Omental fat pad (tissue), 4 donors: ENCODE data around the gene MRPL36. TPM values are rescaled to one million over a fixed set of nuclear protein-coding genes. Genes with fewer than 3 reads are reported as not detected.

Experiments used
- ATAC-seq: fragments of 150-250 bp; one replicate; pipeline ENCODE4 v1.9.1; 2016; ENCODE audit warnings: mild to moderate bottlenecking, moderate library complexity; ENCODE audit not compliant: low FRiP score
- DNase-seq: peaks from one replicate; pipeline ENCODE4 v3.0.0-alpha.2; 2019; ENCODE audit warnings: low spot score
- total RNA-seq, 4 donors: library from RNA; depleted of rRNA; stranded (reverse); fragments of >200 nt; gene quantifications; one replicate each; pipeline ENCODE4 v1.1.0, GENCODE V29; 2016
- TF ChIP-seq, protein P1 (sequence below), 3 donors: fragments of 450-650 bp; IDR thresholded peaks; one replicate each; pipeline ENCODE4 v1.5.1; 2016 to 2017; ENCODE audit warnings: antibody characterized with exemption in 3 of 3, mild to moderate bottlenecking in 3 of 3, moderate library complexity in 2 of 3

MRPL36 gene
- total RNA-seq, 4 donors from 2014 or later = 16.1 to 57.5 (median 49.5) TPM

DNA sequence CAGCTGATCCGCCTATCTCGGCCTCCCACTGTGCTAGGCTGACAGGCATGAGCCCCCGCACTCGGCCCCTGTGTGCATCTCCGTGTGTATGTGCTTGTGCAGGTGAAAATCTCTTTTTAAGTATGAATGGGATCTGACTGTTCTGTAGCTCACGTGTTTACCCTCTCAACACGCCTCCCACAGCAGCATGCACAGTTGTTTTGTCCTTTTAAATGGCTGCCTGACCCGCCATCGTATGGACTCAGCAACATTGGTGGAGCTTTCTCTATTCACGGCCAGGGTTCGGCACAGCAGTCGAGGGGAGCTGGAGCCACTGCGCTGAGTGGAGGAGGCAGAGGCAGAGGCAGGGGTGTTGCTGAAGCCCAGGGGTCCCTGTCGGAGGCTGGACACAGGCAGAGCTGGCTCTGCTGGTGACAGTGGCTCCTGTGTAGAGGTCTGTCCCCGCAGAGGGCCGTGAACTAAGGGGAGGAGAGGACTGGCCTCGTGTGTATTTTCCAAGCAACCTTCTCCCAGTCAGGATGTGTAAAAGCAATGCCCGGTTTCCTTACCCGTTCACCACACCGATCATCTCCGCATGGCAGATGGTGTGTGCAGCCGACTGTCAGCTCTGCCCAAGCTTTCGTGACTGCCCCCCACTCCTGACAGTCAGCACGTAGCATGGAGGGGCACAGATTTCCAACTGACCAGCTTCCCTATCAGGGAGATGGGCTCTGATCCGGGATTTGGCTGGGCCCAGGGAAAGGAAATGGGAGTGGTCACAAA, 37.3 kb downstream of the MRPL36 start:
- DNase-seq (no peak), ATAC-seq (no peak)

DNA sequence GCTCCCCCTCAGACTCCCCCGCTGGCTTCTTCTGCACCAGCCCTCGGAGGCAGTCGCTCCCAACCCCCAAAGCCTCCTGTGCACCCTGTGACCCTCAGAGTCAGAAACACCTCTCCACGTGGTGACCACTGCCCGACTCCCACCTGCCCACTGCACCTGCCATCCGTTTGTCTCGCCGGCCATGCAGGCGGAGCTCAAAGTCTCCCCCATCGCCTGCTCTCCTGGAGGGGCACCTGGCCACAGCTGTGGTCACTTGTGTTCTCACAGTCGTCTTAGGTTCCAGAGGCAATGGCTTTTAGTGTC, 38.2 kb downstream of the MRPL36 start:
- TF ChIP-seq, protein P1, sequence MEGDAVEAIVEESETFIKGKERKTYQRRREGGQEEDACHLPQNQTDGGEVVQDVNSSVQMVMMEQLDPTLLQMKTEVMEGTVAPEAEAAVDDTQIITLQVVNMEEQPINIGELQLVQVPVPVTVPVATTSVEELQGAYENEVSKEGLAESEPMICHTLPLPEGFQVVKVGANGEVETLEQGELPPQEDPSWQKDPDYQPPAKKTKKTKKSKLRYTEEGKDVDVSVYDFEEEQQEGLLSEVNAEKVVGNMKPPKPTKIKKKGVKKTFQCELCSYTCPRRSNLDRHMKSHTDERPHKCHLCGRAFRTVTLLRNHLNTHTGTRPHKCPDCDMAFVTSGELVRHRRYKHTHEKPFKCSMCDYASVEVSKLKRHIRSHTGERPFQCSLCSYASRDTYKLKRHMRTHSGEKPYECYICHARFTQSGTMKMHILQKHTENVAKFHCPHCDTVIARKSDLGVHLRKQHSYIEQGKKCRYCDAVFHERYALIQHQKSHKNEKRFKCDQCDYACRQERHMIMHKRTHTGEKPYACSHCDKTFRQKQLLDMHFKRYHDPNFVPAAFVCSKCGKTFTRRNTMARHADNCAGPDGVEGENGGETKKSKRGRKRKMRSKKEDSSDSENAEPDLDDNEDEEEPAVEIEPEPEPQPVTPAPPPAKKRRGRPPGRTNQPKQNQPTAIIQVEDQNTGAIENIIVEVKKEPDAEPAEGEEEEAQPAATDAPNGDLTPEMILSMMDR (IDR thresholded peaks at IDR 0.05) = no peak
- no peak for DNase-seq
- ATAC-seq = no peak

More for the DNA sequence above, 37.3 kb downstream of the MRPL36 start:
- TF ChIP-seq, protein P1 (IDR thresholded peaks at IDR 0.05) = no peak

DNA sequence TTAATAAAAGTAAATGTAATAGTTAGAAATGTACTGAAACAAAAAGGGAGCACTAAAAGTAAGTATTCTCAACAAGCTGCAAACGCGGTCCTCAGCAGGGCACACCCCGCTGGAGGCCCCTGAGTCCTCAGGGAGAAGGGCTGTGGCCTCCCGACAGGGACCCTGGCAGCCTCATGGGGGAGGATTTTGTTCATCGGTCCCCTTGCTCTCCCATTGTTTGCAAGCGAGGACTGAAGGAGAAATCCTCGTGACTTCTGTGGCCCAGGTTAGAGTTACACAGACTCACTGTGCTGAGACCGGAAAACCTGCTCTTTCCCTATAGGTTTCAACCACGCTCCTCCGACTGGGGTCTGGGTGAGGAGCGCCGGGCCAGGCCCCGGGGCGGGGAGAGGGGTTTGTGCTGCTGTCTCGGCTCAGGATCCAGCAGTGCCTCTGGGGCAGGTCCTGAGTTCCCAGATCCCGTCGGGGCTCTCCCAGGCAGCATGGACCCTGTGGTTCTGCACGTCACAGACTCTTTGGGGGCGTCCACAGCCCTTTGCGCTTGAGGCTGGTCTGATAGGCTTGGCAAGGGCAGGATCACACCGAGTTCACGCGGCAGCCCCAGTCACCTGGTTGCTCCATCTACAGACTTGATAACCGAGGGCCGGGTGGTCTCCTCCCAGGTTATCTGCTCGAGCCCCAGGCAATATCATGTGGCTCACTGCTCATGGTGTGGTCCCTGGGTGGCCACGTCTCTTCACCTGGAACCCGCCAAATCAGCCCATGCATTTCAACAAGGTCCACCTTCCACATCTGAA, 38.8 kb downstream of the MRPL36 start:
- ATAC-seq (no peak), DNase-seq (no peak)
- TF ChIP-seq, protein P1 (IDR thresholded peaks at IDR 0.05) = no peak

DNA sequence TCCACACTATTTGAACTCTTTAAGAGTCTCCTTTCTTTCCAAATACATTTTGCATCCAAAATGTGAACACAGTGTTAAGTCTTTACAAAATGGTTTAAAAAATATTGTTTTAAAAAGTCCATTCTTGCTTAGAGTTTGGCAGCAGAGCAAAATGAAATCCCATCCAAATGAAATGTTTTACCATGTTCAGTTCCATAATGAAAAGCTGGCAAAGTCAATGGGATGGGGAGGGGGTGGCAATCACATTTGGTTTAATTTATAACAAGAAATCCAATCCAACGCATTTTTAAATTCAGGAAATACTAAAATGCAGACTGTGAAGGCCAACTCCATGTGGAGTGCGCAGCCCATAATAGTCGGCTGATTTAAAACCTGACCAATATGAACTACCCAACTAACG, 39.4 kb downstream of the MRPL36 start:
- no peak for ATAC-seq
- no peak for DNase-seq
- TF ChIP-seq, protein P1 (IDR thresholded peaks at IDR 0.05) = no peak

DNA sequence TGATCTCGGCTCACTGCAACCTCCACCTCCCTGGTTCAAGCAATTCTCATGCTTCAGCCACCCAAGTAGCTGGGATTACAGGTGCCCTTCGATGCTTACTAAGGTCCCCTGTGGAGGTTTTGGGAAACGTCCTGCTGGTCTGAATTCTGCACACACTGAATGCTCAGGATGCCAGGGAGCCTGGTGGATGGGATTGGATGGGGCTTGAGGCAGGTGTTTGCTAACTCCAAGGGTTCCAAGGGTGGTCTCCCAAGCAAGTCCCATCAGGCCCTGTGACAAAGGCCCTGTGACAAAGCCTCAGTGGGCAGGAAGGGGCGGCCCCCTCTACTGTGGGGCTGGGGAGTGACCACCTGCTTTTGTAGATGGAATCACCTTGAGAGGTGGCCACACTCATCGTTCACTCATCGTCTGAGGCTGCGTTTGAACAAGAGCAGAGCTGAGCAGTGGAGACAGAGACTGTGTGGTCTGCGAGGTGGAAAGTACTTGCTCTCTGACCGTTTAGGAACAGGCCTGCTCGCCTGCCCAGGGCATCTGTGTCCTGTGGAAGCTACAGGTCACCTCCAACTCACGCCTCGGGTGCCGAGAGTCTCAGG, 40.2 kb downstream of the MRPL36 start:
- ATAC-seq (no peak), DNase-seq (no peak)
- TF ChIP-seq, protein P1 (IDR thresholded peaks at IDR 0.05) = no peak

DNA sequence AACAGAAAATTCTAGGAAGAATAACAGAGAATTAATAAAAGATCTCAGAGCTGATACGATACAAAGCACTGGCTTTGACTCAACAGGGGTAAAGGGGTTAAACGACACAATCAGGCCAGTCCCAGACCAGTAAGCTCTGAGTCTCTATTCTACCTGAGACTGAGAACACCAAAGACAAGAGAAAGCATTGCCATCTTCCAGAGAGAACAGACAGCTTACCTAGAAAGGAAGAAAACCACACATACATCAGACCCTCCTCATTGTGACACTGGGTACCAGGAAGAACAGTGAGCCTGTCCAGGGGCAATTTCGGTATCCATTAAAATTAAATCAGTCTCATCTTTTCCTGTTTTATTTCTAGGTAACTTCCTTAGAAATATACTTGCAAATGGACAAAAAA, 41.1 kb downstream of the MRPL36 start:
- ATAC-seq (no peak), DNase-seq (no peak)
- TF ChIP-seq, protein P1 (IDR thresholded peaks at IDR 0.05) = no peak
